HG02678 (cell line): Measurements from ENCODE around the gene CA10.

Experiments
- ATAC-seq: cut with Tn5 transposase; IDR thresholded peaks from one replicate; pipeline ENCODE4 v1.9.1; 2021; ENCODE audit warnings: mild to moderate bottlenecking, moderate library complexity; ENCODE audit not compliant: unreplicated experiment

CA10 gene

DNA sequence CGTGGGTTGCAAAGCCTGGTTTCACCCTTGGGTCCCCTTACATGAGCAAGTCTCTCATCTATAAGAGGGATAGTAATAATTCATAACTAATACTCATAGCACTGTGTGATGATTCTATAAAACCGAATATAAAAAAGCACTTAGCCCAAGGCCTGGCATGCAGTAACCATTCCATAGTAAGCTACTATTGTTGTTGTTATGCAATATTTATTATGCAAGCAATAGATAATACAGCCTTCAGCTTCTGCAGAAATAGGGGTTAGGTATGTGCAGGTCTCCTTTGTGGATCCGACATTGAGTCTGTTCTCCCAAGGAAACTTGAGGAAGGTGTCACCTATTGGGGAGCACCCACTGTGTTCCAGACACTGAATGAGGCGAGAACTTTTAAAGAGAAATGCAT is 497.1 kb downstream of the CA10 start:
- no peak for ATAC-seq

DNA sequence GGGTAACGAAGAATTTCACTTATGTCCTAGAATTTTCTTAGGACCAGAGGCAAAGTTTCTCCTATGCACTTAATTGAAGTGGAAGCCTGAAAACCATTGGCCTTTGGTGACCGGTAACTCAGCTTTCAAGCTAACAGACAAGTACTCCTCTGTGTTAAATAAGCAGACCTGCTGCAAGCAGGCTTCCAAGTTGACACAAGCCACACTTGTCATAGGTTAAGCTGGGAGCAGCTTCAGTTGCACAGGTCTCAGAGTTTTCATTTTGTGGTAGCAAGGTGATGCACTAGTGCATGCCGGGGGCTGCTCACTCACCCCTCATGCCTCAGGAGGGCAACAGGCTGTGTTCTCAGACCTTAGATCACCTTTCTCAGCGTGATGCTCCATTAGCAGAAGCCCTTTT is 498.2 kb downstream of the CA10 start:
- ATAC-seq: no peak

DNA sequence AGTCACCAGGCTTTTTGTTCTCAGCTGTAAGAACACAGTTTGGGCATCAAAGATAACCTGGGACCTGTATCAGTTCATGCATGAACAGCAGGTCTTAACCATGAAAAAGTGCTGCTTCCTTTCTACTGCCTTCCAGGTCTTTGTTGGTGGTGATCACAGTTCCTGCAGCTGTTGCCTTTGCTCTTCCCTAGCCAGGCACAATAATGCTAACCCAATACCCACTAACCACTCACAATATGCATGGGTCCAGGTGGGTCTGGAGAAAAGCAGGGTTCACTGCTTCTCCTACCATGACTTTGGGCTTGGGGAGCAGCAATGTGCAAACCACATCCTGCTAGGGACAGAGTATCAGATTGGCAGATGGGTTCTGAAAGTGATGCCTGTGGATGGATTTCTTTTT is 501.3 kb downstream of the CA10 start:
- no peak for ATAC-seq

DNA sequence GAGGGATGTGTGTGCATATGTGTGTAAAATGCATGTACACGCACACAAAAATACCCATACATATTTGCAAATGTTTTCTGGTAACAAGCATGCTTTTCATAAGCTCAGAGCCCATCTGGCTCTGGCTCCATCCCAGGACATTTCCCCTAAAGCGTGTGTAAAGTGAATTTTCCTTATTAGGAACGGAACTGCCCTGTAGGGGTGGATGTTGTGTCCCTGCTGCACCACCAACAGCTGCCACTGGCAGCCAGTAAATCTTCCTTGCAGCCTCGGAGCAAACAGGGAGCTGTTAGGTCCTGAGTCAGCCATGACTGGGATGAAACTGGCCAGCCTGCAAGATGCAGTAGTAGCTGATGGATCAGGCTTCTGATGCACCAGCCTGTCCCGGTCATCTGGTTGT is 504.6 kb downstream of the CA10 start:
- ATAC-seq: no peak

DNA sequence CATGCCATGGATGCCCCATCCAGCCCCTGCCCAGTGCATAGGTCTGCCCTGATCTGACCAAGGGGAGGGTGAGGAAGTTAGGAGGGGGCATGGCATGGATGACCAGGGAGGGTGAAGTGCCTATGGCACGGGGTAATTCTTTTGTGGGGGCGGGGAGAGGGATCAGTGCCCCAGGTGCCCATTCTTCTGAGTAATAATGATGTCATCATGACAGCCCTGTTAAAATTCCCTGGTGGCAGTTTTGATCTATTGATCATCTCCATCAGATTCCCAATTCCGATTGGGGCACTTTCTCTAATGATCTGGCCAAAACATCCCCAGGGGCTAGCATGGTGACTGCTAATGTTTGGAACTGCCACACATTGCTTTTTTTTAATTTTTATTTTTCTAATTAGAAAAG is 506.0 kb downstream of the CA10 start:
- ATAC-seq: no peak

DNA sequence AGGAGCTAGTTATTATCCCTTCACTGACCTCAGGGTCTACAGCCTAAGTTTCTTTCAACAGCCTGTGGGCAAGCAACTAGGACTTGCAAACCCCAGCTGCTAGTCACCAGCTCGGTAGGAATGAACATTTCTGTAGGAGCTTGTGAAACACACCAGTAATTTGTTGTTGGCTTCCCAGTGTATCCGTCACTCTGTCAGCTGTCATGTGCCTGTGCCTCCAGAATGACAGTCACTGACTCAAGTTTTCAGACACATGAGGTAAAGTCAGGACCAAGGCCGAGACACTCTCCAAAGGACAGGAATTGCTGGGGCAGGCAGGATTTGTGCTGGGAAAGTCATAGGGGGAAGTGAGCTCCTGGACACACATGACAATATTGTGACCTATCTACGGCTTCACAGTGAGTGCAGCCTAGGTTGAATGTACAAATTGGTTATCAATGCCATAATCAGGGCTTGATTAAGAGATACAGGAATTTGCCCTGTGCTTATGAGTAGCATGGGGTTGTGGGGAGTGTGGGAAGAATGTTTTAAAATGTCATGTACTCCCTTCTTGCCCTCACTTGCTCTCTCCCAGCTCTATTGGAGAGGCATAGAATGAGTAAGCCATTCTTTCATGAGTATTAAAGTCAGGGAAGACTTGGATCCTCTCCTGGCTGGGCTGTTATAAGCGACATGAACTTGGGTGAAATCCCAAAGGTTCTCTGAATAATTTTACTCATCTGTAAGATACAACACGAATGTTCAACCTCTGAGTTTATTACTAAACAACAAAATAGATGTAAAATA is 506.8 kb downstream of the CA10 start:
- ATAC-seq: no peak

DNA sequence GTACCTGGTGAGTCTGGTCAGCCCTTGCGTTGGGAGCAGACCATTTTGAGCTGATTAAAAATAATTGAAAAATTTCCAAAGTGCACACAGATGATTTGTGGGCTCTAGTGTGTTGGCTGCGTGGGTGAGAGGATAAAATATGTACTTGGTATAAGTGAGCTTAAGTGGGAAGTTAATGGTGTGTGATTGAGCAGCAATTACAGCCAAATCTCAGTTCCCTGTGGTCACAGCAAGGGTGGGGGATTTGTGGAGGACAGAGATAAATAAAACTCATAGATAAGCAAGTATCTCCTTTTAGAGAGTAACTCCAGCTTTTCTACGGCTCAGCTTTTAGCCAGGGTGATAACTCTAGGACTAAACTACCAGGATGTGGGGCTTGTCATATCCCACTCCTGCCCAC is 507.7 kb downstream of the CA10 start:
- no peak for ATAC-seq

DNA sequence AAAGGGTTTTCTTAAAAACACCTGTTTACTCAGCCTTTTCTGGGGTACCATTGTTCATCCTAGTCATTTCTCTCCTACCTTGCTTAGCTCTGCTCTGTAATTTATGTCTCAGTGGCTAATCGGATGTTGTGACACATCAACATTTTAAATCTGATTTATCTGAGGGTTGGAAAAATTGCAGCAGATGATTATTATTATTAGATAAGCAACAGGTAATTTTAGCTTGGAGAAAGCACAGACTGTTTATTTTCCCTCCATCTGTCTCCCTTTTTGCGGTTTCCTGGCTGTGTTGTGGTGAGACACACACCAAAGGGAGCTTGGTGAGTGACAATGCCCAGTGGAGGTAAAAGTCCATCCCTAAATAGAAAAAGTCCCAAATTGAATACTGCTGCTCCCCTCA is 508.3 kb downstream of the CA10 start:
- ATAC-seq: no peak

DNA sequence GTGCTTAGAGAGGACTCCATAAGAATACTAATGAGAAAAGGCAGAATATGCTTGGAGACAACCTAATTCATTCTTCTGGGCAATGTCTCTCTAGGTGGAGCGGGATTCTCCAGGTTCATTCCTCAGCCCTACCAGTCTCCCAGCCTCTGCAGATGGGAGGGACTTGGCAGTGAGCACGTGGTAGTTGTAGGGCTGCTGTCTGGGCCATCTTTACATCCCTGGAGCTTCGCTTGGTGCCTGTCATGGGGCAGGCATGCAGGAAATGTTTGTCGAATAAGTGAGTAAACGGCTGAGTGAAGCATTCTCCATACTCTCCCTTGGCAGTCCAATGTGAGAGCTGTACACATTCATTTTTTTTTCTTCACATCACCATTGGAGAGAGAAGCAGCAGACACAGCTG is 510.7 kb downstream of the CA10 start:
- ATAC-seq: no peak

DNA sequence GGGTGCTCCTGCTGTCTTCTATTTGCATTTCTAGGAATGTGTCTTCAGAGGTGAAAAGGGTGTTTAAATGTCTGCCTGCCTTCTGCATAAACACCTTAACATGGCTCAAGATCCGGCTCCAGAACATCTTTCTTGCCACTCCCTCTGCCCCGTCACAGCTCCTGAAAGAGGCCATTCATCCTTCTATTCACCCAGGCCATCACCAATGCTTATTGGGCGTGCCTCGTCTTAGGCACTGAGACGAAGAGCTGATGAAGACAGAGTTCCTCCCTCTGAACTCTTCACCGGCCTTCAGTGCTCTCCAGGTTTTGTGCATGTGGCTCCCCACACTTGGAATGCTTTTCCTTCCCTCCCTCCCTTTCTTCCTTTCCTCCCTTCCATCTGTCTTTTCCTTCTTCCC is 511.4 kb downstream of the CA10 start:
- no peak for ATAC-seq

DNA sequence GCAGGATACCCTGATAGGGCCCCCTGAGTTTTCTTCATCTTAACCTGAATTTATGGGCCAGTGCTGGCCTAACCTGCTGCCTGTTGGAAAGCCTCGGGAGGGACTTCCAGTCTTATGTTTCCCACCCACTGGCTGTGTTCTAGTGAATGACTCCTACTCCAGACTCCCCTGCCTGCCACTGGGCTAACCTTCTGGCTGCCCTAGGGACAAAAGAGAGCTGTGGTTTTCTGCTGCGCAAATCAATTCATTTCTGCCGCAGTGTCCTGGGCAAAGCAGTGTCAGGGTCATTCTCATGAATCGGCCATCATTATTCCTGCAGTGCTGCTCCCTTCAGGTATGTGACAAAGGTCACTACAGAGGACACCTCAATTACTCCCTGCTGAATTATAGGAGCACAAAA is 512.0 kb downstream of the CA10 start:
- ATAC-seq: no peak

DNA sequence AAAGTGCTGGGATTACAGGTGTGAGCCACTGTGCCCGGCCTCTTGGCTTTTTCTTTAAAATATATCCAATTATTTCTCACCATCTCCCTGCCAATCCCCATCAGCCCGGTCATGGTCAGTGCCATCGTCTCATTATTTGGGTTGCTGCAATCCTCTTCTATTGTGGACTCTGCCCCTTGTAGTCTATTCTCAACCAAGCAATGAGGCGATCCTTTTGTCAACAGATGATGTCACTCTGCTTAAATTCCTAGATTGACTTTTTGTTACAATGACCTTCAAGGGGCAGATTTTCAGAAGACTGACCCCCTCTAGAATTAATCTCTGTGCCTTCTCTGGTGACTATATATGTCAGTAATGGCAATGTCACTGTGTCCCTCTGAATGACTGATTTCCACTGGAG is 513.5 kb downstream of the CA10 start:
- no peak for ATAC-seq

DNA sequence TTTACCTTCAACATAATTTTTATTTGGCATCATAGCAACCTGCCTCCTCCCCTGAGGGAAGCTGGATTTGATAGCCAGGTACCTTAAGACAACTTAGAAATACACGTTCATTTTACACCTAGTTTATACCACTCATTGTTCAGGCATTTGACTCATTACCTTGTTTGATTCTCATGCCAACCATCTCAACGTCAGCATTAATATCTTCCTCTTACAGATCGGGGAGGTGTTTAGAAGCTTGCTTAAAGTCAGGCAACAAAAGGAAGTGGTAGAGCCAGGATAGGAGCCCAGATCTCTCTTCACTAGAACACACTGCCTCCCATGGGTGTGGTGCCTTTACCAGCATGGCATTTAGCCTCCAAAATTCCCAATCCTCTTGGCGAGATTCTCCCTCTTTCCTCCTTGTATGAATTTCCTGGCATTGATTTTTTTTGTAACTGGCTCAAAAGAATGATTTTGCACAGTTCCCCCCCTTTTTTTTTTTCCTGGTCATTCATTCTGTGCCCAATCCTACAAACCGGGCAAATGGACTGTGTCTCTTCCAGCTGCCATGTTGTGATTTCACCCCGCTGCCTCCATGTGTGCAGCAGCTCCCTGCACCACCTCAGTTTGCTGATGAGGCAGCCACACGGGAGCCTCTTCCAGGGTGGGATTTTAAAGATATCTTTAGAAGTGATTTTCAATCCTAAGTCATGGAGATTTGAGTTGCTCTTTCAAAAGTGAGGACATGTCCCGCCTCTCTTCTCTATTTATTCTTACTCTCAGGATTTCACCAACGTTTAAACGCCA is 514.6 kb downstream of the CA10 start:
- no peak for ATAC-seq

DNA sequence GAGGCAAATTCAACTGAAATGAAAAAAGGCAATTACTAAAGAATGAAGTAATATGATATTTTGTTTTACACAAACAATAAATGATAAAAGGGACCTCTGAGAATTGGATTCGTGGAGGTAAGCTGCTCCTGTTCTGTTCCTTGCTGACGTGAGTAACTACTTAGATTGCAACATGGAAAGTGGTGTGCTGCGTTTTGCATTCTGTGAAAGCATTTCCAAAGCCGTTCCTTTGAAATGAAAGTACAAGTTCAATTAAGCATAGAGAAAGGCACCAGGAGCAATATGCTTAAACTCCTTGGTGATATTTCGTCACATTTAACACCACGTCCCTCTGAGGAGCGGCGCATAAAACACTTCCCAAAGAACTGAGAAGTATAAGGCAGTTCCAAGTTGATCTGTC is 516.5 kb downstream of the CA10 start:
- ATAC-seq: no peak

DNA sequence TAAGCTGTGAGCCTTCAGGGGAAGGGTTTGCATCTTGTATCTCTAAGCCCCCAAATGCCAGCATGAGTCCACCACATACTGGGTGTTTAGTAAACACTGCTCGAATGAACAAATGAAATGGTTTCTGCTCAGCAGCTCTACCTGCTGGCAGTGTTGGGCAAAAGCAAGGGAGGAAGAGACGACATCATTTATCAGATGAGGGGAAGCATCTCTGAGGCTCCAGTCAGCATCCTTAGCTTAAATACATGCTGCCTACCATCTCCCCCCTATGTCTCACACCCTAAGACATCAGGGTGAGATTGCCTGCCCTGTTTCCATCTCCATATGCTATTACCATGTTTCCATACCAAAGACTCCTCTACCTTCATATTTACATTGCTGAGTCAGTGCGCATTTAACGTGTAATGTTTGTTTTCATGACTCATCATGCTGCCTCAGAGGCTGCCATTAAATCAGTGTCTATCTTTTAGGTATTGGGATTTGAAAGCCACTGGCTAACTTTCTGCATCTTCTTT is 518.3 kb downstream of the CA10 start:
- no peak for ATAC-seq

DNA sequence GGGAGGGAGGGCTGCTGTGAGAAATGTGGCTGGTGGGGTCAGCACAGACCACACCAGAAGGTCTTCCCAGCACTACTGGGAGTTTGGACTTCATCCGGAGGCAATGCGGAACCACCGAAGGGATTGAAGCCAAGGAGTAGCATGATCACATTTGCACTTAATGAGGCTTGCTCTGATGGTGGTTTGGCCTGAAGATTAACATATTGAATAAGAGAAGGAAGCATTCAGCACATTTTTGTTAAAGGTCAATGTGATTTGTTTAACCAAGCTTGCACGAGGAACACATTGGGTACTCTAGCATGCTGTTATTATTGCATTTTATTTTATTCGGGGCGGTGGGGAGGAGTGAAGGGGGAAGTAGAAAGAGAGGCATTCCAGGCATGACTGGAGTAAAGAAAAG is 519.5 kb downstream of the CA10 start:
- ATAC-seq: no peak

DNA sequence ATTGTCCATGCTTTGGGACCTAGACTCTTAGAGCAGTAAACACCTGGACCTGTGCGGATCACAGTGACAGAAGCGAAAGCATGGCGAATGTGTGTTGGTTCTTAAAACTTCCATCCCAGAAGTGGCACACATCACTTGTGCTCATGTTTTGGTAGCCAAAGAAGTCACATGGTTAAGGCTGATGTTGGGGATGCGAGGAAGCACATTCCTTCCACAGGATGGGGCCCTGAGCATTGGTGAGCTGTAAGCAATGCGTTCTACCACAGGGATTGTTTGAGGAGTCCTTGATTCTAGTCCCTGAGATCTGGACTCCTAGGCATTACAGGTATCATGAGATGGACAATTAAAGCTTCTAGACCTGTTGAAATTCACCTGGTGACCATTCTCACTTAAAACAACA is 522.2 kb downstream of the CA10 start:
- no peak for ATAC-seq

DNA sequence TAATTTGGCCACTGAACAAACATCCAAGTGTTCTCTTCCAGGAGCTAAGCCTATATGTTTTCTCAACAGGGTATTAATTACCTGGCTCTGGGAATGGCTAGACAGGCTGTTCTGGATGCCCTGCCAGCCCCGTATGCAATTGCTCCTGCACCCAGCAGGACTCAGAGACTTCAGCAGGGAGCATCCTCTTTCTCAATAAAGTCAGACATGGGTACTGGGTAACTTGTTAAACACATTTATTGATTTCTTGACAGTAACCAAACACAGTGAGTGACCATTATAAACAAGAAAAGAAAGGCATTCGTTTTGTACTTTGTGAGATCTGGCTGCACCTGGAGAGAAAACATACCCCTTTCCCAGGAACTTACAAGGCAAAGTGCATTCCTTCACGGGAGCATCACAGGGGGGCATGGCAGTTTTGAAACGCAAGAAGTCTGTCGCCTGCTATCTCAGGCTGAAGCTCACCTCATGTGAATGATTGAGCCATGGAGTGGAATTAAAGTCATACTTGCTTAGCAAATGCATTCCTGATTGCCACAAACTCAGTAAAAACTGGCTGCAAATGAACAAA is 528.3 kb downstream of the CA10 start:
- ATAC-seq: no peak

DNA sequence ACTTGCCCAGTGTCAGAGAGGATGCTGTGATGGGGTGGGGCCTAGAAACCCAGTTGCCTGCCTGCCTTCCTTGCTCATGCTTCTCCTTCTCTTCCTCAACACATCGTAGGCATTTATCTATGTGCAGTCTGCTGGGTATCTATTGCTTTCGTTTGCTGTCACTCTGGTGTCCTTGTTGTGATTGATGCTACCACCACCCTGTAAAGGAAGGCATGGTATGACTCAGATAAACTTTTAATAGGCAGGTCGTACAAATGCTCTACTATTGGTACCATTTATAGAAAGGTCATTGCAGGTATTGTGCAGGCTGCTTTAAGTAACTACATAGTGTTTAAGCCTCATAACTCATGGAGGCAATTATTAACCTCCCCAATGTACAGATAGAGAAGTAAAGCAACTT is 529.3 kb downstream of the CA10 start:
- no peak for ATAC-seq

DNA sequence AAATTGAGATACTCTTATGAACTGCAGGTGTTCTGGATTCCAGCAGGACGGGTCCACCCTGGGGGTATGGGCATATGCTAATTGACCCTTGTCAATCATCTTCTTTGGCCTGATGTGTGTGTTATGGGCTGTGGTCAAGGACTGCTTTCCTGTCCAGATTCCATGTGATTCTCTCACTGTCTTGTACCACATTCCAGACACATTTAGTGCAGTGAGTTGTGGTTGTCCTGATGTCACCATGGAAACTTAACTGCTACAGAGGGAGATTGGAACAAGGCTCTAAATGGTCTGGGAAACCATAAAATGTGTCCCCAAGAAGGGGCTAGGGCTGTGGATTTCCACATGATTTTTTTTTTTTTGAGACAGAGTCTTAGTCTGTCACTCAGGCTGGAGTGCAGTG is 530.7 kb downstream of the CA10 start:
- ATAC-seq: no peak

DNA sequence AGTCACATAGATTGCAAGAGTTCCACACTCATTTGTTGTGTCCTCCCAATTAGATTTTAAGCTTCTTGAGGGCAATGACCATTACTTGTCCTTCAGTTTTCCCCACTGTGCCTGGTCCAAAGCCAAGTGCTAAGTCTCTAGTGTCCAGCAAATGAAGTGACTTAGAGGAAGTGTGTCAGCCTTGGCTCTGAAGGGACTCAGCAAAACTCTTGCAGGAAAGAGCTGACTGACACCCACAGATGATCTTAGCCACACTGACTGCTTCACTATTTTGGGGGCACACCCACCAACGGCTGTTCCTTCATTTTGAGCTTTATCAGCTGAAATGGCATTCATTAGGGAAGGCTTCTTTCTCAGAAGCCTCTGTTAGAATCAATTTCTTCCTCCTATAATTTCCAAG is 540.0 kb downstream of the CA10 start:
- no peak for ATAC-seq

DNA sequence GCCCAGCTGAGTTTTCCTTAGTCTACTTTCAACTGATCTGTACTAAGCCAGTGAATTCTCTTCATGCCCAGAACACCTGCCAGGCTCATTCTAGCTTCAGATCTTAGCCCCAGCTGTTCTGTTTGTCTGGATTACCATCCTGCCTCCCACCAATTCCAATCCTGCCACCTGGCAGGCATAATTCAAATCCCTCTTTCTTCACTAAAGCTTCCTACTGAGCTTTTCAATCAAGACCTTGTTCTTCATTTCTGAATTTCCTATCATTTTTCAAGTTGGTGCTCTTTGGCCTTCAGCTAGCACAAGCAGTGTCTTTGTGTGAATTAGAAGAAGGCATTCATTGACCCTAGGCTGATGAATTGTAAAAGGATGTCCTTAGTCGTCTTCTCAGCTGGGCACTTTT is 540.5 kb downstream of the CA10 start:
- ATAC-seq: no peak
